HepG2 (cell line): ENCODE data around the gene AP2A2. TPM values are rescaled to one million over a fixed set of nuclear protein-coding genes. Genes with fewer than 3 reads are reported as not detected.

Source experiments
- CAMTA2 ChIP-seq: sonication (generic); formaldehyde crosslinking; IDR thresholded peaks from 2 replicates; pipeline ENCODE4 v1.4.0; 2020; ENCODE audit warnings: mild to moderate bottlenecking, missing genetic modification reagents, borderline replicate concordance
- ESRRA ChIP-seq: sonication (generic); formaldehyde crosslinking; IDR thresholded peaks from 2 replicates; pipeline ENCODE4 v1.5.1; 2020; ENCODE audit warnings: mild to moderate bottlenecking, low read depth, missing genetic modification reagents
- HDAC1 ChIP-seq: sonication (generic); formaldehyde crosslinking; IDR thresholded peaks from 2 replicates; pipeline ENCODE4 v1.5.1; 2020; ENCODE audit warnings: mild to moderate bottlenecking, missing genetic modification reagents
- HOXA5 ChIP-seq: sonication (generic); formaldehyde crosslinking; IDR thresholded peaks from 2 replicates; pipeline ENCODE4 v1.4.0; 2020; ENCODE audit warnings: missing genetic modification reagents
- MAFG ChIP-seq: sonication (generic); formaldehyde crosslinking; IDR thresholded peaks from 2 replicates; pipeline ENCODE4 v1.5.1; 2020; ENCODE audit warnings: mild to moderate bottlenecking, missing genetic modification reagents
- MTF2 ChIP-seq: sonication (generic); formaldehyde crosslinking; IDR thresholded peaks from 2 replicates; pipeline ENCODE4 v1.5.0; 2020; ENCODE audit warnings: missing genetic modification reagents, borderline replicate concordance
- MYPOP ChIP-seq: sonication (generic); formaldehyde crosslinking; IDR thresholded peaks from 2 replicates; pipeline ENCODE4 v1.8.1; 2023; ENCODE audit warnings: mild to moderate bottlenecking, moderate library complexity, missing genetic modification reagents
- PHF21A ChIP-seq: sonication (generic); formaldehyde crosslinking; IDR thresholded peaks from 2 replicates; pipeline ENCODE4 v1.5.0; 2020; ENCODE audit warnings: mild to moderate bottlenecking, missing genetic modification reagents
- PPARG ChIP-seq: conservative IDR thresholded peaks from 2 replicates; pipeline ENCODE4 v1.6.1; 2016; ENCODE audit warnings: missing biosample characterization, missing genetic modification reagents
- RBFOX2 ChIP-seq: fragments of 200-400 bp; formaldehyde crosslinking; IDR thresholded peaks from 2 replicates; pipeline ENCODE4 v1.6.1; 2017; ENCODE audit warnings: low read depth, mild to moderate bottlenecking, low read length
- RELA ChIP-seq: sonication (generic); formaldehyde crosslinking; IDR thresholded peaks from 2 replicates; pipeline ENCODE4 v1.4.0; 2020; ENCODE audit warnings: missing genetic modification reagents
- RXRA ChIP-seq: sonication (generic); formaldehyde crosslinking; IDR thresholded peaks from 2 replicates; pipeline ENCODE4 v1.5.1; 2020; ENCODE audit warnings: missing genetic modification reagents
- YY1 ChIP-seq: IDR thresholded peaks from 2 replicates; pipeline ENCODE4 v1.6.1; 2011; ENCODE audit warnings: low read length, low read depth, moderate library complexity, mild to moderate bottlenecking; ENCODE audit not compliant: insufficient read depth, insufficient replicate concordance
- ZBTB38 ChIP-seq: sonication (generic); formaldehyde crosslinking; IDR thresholded peaks from 2 replicates; pipeline ENCODE4 v1.5.1; 2020; ENCODE audit warnings: mild to moderate bottlenecking, missing genetic modification reagents
- ZFP1 ChIP-seq: IDR thresholded peaks from 2 replicates; pipeline ENCODE4 v1.6.1; 2016
- ZFY ChIP-seq: sonication (generic); formaldehyde crosslinking; IDR thresholded peaks from 2 replicates; pipeline ENCODE4 v1.4.0; 2020; ENCODE audit warnings: missing genetic modification reagents
- ZNF124 ChIP-seq: sonication (generic); formaldehyde crosslinking; IDR thresholded peaks from 2 replicates; pipeline ENCODE4 v1.4.0; 2020; ENCODE audit warnings: missing genetic modification reagents
- ZNF280B ChIP-seq: sonication (generic); formaldehyde crosslinking; IDR thresholded peaks from 2 replicates; pipeline ENCODE4 v1.5.0; 2020; ENCODE audit warnings: missing genetic modification reagents, mild to moderate bottlenecking, borderline replicate concordance
- ZNF292 ChIP-seq: sonication (generic); formaldehyde crosslinking; IDR thresholded peaks from 2 replicates; pipeline ENCODE4 v1.8.1; 2022; ENCODE audit warnings: mild to moderate bottlenecking, low read depth, missing genetic modification reagents, borderline replicate concordance
- ZNF33B ChIP-seq: sonication (generic); formaldehyde crosslinking; IDR thresholded peaks from 2 replicates; pipeline ENCODE4 v1.5.1; 2020; ENCODE audit warnings: mild to moderate bottlenecking, missing genetic modification reagents
- ZNF800 ChIP-seq: sonication (generic); formaldehyde crosslinking; IDR thresholded peaks from 2 replicates; pipeline ENCODE4 v1.4.0; 2020; ENCODE audit warnings: missing genetic modification reagents
- ZNF816 ChIP-seq: sonication (generic); formaldehyde crosslinking; IDR thresholded peaks from 2 replicates; pipeline ENCODE4 v1.8.0; 2022; ENCODE audit warnings: missing genetic modification reagents, mild to moderate bottlenecking, borderline replicate concordance
- ZZZ3 ChIP-seq: sonication (generic); formaldehyde crosslinking; IDR thresholded peaks from 2 replicates; pipeline ENCODE4 v1.4.0; 2020; ENCODE audit warnings: missing genetic modification reagents, mild to moderate bottlenecking, borderline replicate concordance
- polyA plus RNA-seq, 8 experiments: library from polyadenylated mRNA; depleted of rRNA in 3 of 8; stranded (reverse) in 7 of 8; unstranded in 1 of 8; fragments of >200 nt; fragmentation: Illumina TruSeq in 4 of 8; extraction: Trizol in 4 of 8; gene quantifications; 2 replicates each; pipeline versions ENCODE4 v1.2.1 to v1.2.3, GENCODE V29; 2011 to 2016; ENCODE audit warnings: low read depth in 4 of 8, missing spikeins in 1 of 8, mixed read lengths in 1 of 8; ENCODE audit not compliant: insufficient read depth in 1 of 8
- total RNA-seq, 5 experiments: library from RNA; depleted of rRNA; stranded (reverse); fragments of >200 nt; fragmentation: Illumina TruSeq; extraction: Trizol; gene quantifications; 2 replicates each; pipeline ENCODE4 v1.2.3, GENCODE V29; 2016; ENCODE audit warnings: low read depth in 1 of 5
- TF ChIP-seq, protein P1 (sequence below): IDR thresholded peaks from 2 replicates; pipeline ENCODE4 v1.6.1; 2012; ENCODE audit warnings: low read depth, low read length, improper control_type of control experiment

The AP2A2 gene
- total and polyA plus RNA-seq, 2 of the 13 experiments (the other 11 are each of a cell fraction or from before 2014, with no cell fraction given) = 25.7 to 75.7 TPM

GRCh38 chr11:911031-911889, 14.4 kb upstream of the AP2A2 start (continued):
- TF ChIP-seq ZNF292 (CRISPR knock-in tag) (no peak), CAMTA2 (CRISPR knock-in tag) (no peak), ZFY (peak; percentile 78), PHF21A (0 out of 2 replicates have a peak, but pooled peaks have one; percentile 7), ESRRA (CRISPR knock-in tag) (0 out of 2 replicates have a peak, but pooled peaks have one; percentile 8), MYPOP (CRISPR knock-in tag) (peak; percentile 51; the same call in 1 of the 2 replicates), HOXA5 (CRISPR knock-in tag) (no peak), YY1 (peak; percentile 66), ZFP1 (CRISPR knock-in tag) (0 out of 2 replicates have a peak, but pooled peaks have one; percentile 8), RXRA (CRISPR knock-in tag) (no peak), ZBTB38 (CRISPR knock-in tag) (peak; percentile 80), HDAC1 (CRISPR knock-in tag) (peak; percentile 16; the same call in 1 of the 2 replicates), RBFOX2 (peak; percentile 86), MAFG (CRISPR knock-in tag) (0 out of 2 replicates have a peak, but pooled peaks have one; percentile 6), ZNF124 (CRISPR knock-in tag) (no peak), MTF2 (CRISPR knock-in tag) (no peak), ZNF816 (CRISPR knock-in tag) (no peak), ZZZ3 (CRISPR knock-in tag) (no peak), RELA (CRISPR knock-in tag) (no peak), ZNF800 (CRISPR knock-in tag) (0 out of 2 replicates have a peak, but pooled peaks have one; percentile 51), PPARG (CRISPR knock-in tag) (no peak), ZNF280B (CRISPR knock-in tag) (0 out of 2 replicates have a peak, but pooled peaks have one; percentile 59), ZNF33B (CRISPR knock-in tag) (peak; percentile 35; the same call in 1 of the 2 replicates)
- TF ChIP-seq, protein P1, sequence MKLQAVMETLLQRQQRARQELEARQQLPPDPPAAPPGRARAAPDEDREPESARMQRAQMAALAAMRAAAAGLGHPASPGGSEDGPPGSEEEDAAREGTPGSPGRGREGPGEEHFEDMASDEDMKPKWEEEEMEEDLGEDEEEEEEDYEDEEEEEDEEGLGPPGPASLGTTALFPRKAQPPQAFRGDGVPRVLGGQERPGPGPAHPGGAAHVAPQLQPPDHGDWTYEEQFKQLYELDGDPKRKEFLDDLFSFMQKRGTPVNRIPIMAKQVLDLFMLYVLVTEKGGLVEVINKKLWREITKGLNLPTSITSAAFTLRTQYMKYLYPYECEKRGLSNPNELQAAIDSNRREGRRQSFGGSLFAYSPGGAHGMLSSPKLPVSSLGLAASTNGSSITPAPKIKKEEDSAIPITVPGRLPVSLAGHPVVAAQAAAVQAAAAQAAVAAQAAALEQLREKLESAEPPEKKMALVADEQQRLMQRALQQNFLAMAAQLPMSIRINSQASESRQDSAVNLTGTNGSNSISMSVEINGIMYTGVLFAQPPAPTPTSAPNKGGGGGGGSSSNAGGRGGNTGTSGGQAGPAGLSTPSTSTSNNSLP = no peak
